ENCODE data around the gene GNB5.

Gene GNB5

GRCh38 chr15:52232327-52232726 is 41.1 kb upstream of the GNB5 start:
- no peak overlapping the region for H3K4me3 ChIP-seq (ENCODE audit: low read length)
- no peak for DNase-seq (ENCODE audit: low read depth)
- no peak for TF ChIP-seq CTCF (IDR thresholded peaks at IDR 0.05; ENCODE audit: insufficient read depth, low read depth, low read length, missing control alignments)

- DNase-seq (ENCODE audit: low read depth) = no peak
- TF ChIP-seq CTCF (IDR thresholded peaks at IDR 0.05; ENCODE audit: insufficient read depth, low read depth, low read length, missing control alignments) = no peak
- H3K4me3 ChIP-seq (ENCODE audit: low read length) = no peak overlapping the region
Observed at GRCh38 chr15:52230073-52230472, 38.9 kb upstream of the GNB5 start.

- no peak overlapping the region for H3K4me3 ChIP-seq (ENCODE audit: low read length)
- TF ChIP-seq CTCF (IDR thresholded peaks at IDR 0.05; ENCODE audit: insufficient read depth, low read depth, low read length, missing control alignments) = no peak
- peak; percentile 95 for DNase-seq (ENCODE audit: low read depth)
Observed at GRCh38 chr15:52228921-52229320, 37.7 kb upstream of the GNB5 start.

GRCh38 chr15:52227456-52227855 is 36.3 kb upstream of the GNB5 start:
- no peak overlapping the region for H3K4me3 ChIP-seq (ENCODE audit: low read length)
- DNase-seq (ENCODE audit: low read depth) = peak; percentile 89
- peak; percentile 88 for TF ChIP-seq CTCF (IDR thresholded peaks at IDR 0.05; ENCODE audit: insufficient read depth, low read depth, low read length, missing control alignments)

- no peak for TF ChIP-seq CTCF (IDR thresholded peaks at IDR 0.05; ENCODE audit: insufficient read depth, low read depth, low read length, missing control alignments)
- DNase-seq (ENCODE audit: low read depth) = no peak
- no peak overlapping the region for H3K4me3 ChIP-seq (ENCODE audit: low read length)
Observed at GRCh38 chr15:52225230-52225629, 34.0 kb upstream of the GNB5 start.

- H3K4me3 ChIP-seq (ENCODE audit: low read length) = no peak overlapping the region
- DNase-seq (ENCODE audit: low read depth) = no peak
- no peak for TF ChIP-seq CTCF (IDR thresholded peaks at IDR 0.05; ENCODE audit: insufficient read depth, low read depth, low read length, missing control alignments)
Observed at GRCh38 chr15:52224211-52224610, 33.0 kb upstream of the GNB5 start.

GRCh38 chr15:52221730-52222129 is 30.5 kb upstream of the GNB5 start:
- TF ChIP-seq CTCF (IDR thresholded peaks at IDR 0.05; ENCODE audit: insufficient read depth, low read depth, low read length, missing control alignments) = no peak
- no peak overlapping the region for H3K4me3 ChIP-seq (ENCODE audit: low read length)
- no peak for DNase-seq (ENCODE audit: low read depth)

All from epithelial cell of esophagus (primary cell).